SH-SY5Y (cell line): ENCODE measurements around the gene PBX1.

Source experiments
- GATA2 ChIP-seq: IDR thresholded peaks from 2 replicates; pipeline ENCODE4 v1.6.1; 2011; ENCODE audit warnings: mild to moderate bottlenecking, low read depth, low read length
- GATA3 ChIP-seq: IDR thresholded peaks from 2 replicates; pipeline ENCODE4 v1.6.1; 2011; ENCODE audit warnings: low read depth, mild to moderate bottlenecking, low read length, moderate library complexity

DNA sequence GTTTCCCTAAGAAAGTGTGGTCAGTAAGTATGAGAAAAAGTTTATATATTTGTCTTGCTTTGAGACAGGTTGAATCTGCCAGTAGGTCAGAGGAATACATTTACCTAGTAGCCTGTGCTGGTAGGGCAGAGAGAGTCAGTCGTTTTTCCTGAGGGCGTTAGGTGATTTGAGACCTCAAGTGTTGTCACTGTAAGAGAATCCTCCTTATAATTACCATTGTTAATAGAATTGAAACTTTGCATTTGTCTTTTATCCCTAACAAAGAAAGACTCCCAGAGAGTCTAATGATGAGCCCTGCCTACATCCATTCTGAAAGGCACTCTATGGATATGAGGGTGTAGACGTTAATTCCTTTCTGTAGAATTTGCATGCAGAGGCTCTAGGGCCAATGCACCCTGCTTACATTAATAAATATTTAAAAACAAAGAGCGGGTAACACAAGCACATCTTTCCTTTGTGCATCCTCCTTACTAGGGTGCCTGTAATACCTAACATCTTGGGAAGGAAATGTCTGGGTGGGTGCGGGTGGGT, 16.4 kb downstream of the PBX1 start:
- TF ChIP-seq GATA2 (no peak), GATA3 (no peak)
